H9 (cell line): ENCODE measurements around the gene TEX28. TPM values are rescaled to one million over a fixed set of nuclear protein-coding genes. Genes with fewer than 3 reads are reported as not detected.

Experiments
- DNase-seq: peaks from one replicate; pipeline ENCODE4 v3.0.0-alpha.2; 2017
- H2AFZ ChIP-seq: one replicate; pipeline ENCODE4 v1.6.1; 2013; ENCODE audit warnings: mild to moderate bottlenecking, low read length, control low read depth, moderate library complexity
- H2AK5ac ChIP-seq: 2 replicates; pipeline ENCODE4 v1.6.1; 2013; ENCODE audit warnings: low read length, control low read depth, mixed read lengths; ENCODE audit not compliant: insufficient read length
- H2BK120ac ChIP-seq: one replicate; pipeline ENCODE4 v1.6.1; 2013; ENCODE audit warnings: low read depth, mild to moderate bottlenecking, low read length, control low read depth, inconsistent platforms; ENCODE audit not compliant: poor library complexity, severe bottlenecking
- H2BK12ac ChIP-seq: 2 replicates; pipeline ENCODE4 v1.6.1; 2013; ENCODE audit warnings: low read length, control low read depth, mixed read lengths, low read depth; ENCODE audit not compliant: insufficient read length
- H2BK15ac ChIP-seq: 2 replicates; pipeline ENCODE4 v1.6.1; 2013; ENCODE audit warnings: low read depth, low read length, control low read depth
- H2BK20ac ChIP-seq: one replicate; pipeline ENCODE4 v1.6.1; 2013; ENCODE audit warnings: low read depth, mild to moderate bottlenecking, low read length, control low read depth, inconsistent platforms; ENCODE audit not compliant: poor library complexity, severe bottlenecking
- H2BK5ac ChIP-seq: 2 replicates; pipeline ENCODE4 v1.6.1; 2013; ENCODE audit warnings: low read length, control low read depth, mixed read lengths; ENCODE audit not compliant: insufficient read length
- H3K14ac ChIP-seq: 2 replicates; pipeline ENCODE4 v1.6.1; 2013; ENCODE audit warnings: low read length, control low read depth; ENCODE audit not compliant: insufficient read depth
- H3K18ac ChIP-seq: 2 replicates; pipeline ENCODE4 v1.6.1; 2013; ENCODE audit warnings: low read depth, mild to moderate bottlenecking, mixed read lengths, low read length, control low read depth; ENCODE audit not compliant: insufficient read length
- H3K23ac ChIP-seq: 2 replicates; pipeline ENCODE4 v1.6.1; 2013; ENCODE audit warnings: low read length, control low read depth, mixed read lengths, low read depth; ENCODE audit not compliant: insufficient read length
- H3K23me2 ChIP-seq: 2 replicates; pipeline ENCODE4 v1.6.1; 2013; ENCODE audit warnings: low read depth, mild to moderate bottlenecking, mixed read lengths, low read length, control low read depth; ENCODE audit not compliant: insufficient read length, poor library complexity, severe bottlenecking
- H3K27ac ChIP-seq: 2 replicates; pipeline ENCODE4 v1.5.1; 2013; ENCODE audit warnings: low read length, control low read depth, mixed read lengths, low read depth; ENCODE audit not compliant: insufficient read length
- H3K27me3 ChIP-seq: 2 replicates; pipeline ENCODE4 v1.6.1; 2013; ENCODE audit warnings: low read length, control low read depth, inconsistent platforms; ENCODE audit not compliant: insufficient read depth
- H3K4ac ChIP-seq: 2 replicates; pipeline ENCODE4 v1.6.1; 2013; ENCODE audit warnings: low read depth, mild to moderate bottlenecking, control low read depth, inconsistent platforms, low read length, moderate library complexity
- H3K4me1 ChIP-seq: 2 replicates; pipeline ENCODE4 v1.6.1; 2013; ENCODE audit warnings: low read length, control low read depth, inconsistent platforms; ENCODE audit not compliant: insufficient read depth
- H3K4me2 ChIP-seq: 2 replicates; pipeline ENCODE4 v1.6.1; 2013; ENCODE audit warnings: low read length, control low read depth, mixed read lengths; ENCODE audit not compliant: insufficient read length, insufficient read depth
- H3K56ac ChIP-seq: 2 replicates; pipeline ENCODE4 v1.6.1; 2013; ENCODE audit warnings: low read depth, mild to moderate bottlenecking, mixed read lengths, low read length, control low read depth; ENCODE audit not compliant: insufficient read length
- H3K79me1 ChIP-seq: 2 replicates; pipeline ENCODE4 v1.6.1; 2013; ENCODE audit warnings: low read depth, mild to moderate bottlenecking, moderate library complexity, low read length, control low read depth, inconsistent platforms; ENCODE audit not compliant: insufficient read depth, poor library complexity, severe bottlenecking
- H3K79me2 ChIP-seq: 2 replicates; pipeline ENCODE4 v1.6.1; 2013; ENCODE audit warnings: low read length, control low read depth, inconsistent platforms; ENCODE audit not compliant: insufficient read depth
- H3K9ac ChIP-seq: 2 replicates; pipeline ENCODE4 v1.6.1; 2013; ENCODE audit warnings: low read length, control low read depth, mixed read lengths; ENCODE audit not compliant: insufficient read length; ENCODE audit errors: extremely low read depth
- H3K9me3 ChIP-seq: one replicate; pipeline ENCODE4 v1.6.1; 2013; ENCODE audit warnings: low read depth, low read length, inconsistent platforms; ENCODE audit not compliant: control insufficient read depth
- H3T11ph ChIP-seq: one replicate; pipeline ENCODE4 v1.6.1; 2013; ENCODE audit warnings: mild to moderate bottlenecking, low read length, control low read depth, inconsistent platforms
- H4K20me1 ChIP-seq: one replicate; pipeline ENCODE4 v1.6.1; 2013; ENCODE audit not compliant: control insufficient read depth, insufficient read length, insufficient read depth
- H4K5ac ChIP-seq: 2 replicates; pipeline ENCODE4 v1.6.1; 2013; ENCODE audit warnings: low read depth, mild to moderate bottlenecking, mixed read lengths, low read length, control low read depth; ENCODE audit not compliant: insufficient read length
- H4K8ac ChIP-seq: replicated peaks from 2 replicates; pipeline ENCODE4 v1.6.1; 2013; ENCODE audit warnings: low read length, control low read depth, mixed read lengths, low read depth; ENCODE audit not compliant: insufficient read length
- H4K91ac ChIP-seq: 2 replicates; pipeline ENCODE4 v1.6.1; 2013; ENCODE audit warnings: low read depth, mild to moderate bottlenecking, moderate library complexity, mixed read lengths, low read length, control low read depth; ENCODE audit not compliant: insufficient read length
- H3K27ac Mint-ChIP-seq, 3 experiments: 2 replicates in 2 of 3; 3 replicates in 1 of 3; pipeline ENCODE4 v1.8.0; 2020 to 2021; ENCODE audit warnings: mixed read lengths in 3 of 3, mild to moderate bottlenecking in 1 of 3, moderate library complexity in 1 of 3
- H3K27me3 Mint-ChIP-seq: 2 replicates; pipeline ENCODE4 v1.8.0; 2021; ENCODE audit warnings: low read depth, mild to moderate bottlenecking, moderate library complexity, mixed read lengths
- H3K36me3 Mint-ChIP-seq, 3 experiments: 2 replicates in 2 of 3; 3 replicates in 1 of 3; pipeline ENCODE4 v1.8.0; 2020 to 2021; ENCODE audit warnings: low read depth in 3 of 3, mixed read lengths in 3 of 3; ENCODE audit not compliant: insufficient read depth in 1 of 3
- H3K4me1 Mint-ChIP-seq, 2 experiments: 2 replicates each; pipeline ENCODE4 v1.8.0; 2020; ENCODE audit warnings: mixed read lengths in 2 of 2
- H3K4me3 Mint-ChIP-seq, 2 experiments: 2 replicates in 1 of 2; 3 replicates in 1 of 2; pipeline ENCODE4 v1.8.0; 2020 to 2021; ENCODE audit warnings: mild to moderate bottlenecking in 2 of 2, mixed read lengths in 2 of 2, moderate library complexity in 1 of 2
- H3K9me3 Mint-ChIP-seq, 2 experiments: 2 replicates in 1 of 2; 3 replicates in 1 of 2; pipeline ENCODE4 v1.8.0; 2020; ENCODE audit warnings: mild to moderate bottlenecking in 2 of 2, mixed read lengths in 2 of 2, moderate library complexity in 1 of 2
- WGBS: extraction: QIAGEN DNeasy Blood & Tissue Kit; methylation state at CpG from one replicate; pipeline ENCODE4 v1.1.7; 2013; ENCODE audit warnings: missing lambda C conversion rate, low lambda C conversion rate, mixed read lengths; ENCODE audit not compliant: insufficient read length; ENCODE audit errors: extremely low coverage; 5-methylcytosine and 5-hydroxymethylcytosine counted together
- total RNA-seq: library from RNA; stranded (reverse); gene quantifications from 2 replicates; pipeline ENCODE4 v1.2.1, GENCODE V29; 2021
- TF ChIP-seq, protein P1 (sequence below): fragments of 200-600 bp; sonication (generic); conservative IDR thresholded peaks from 3 replicates; pipeline ENCODE4 v1.8.0; 2021; ENCODE audit warnings: antibody characterized with exemption, mild to moderate bottlenecking

Gene TEX28
- total RNA-seq, 1 experiment from 2014 or later = not detected

- no CpG with 5 or more reads among the region's 5 CpGs for WGBS
- peaks cover 77 to 84% of the 10 kb centered on the region in 2 experiments for H3K9me3 Mint-ChIP-seq
Measured at GRCh38 chrX:154328646-154329045, 33.7 kb upstream of the TEX28 start.

More at GRCh38 chrX:154328646-154329045, 33.7 kb upstream of the TEX28 start:
- Mint-ChIP-seq H3K36me3 (peaks cover 0 to 2% (median 2%) of the 10 kb centered on the region in 3 experiments; a peak in 2 of 7 replicates), H3K27ac (no peak overlapping the region), H3K4me3 (peak overlapping the region in 1 of 2 experiments; percentile 38; a peak in 1 of 5 replicates), H3K4me1 (peaks cover 2 to 6% of the 10 kb centered on the region in 2 experiments; a peak in 2 of 4 replicates), H3K27me3 (peaks cover 36% of the 10 kb centered on the region)
- DNase-seq = no peak
- Histone ChIP-seq H3K79me1 (no peaks in the 10 kb centered on the region), H3K27me3 (no peaks in the 10 kb centered on the region), H2BK20ac (no peak overlapping the region), H2BK5ac (no peak overlapping the region), H2BK15ac (no peak overlapping the region), H4K20me1 (no peaks in the 10 kb centered on the region), H3K4ac (no peak overlapping the region), H3K23ac (no peak overlapping the region), H3T11ph (no peak overlapping the region), H3K79me2 (no peaks in the 10 kb centered on the region), H3K18ac (no peak overlapping the region), H2AK5ac (no peak overlapping the region), H2AFZ (no peak overlapping the region), H3K9ac (no peak overlapping the region), H4K5ac (no peak overlapping the region), H3K4me1 (no peaks in the 10 kb centered on the region), H3K9me3 (peaks cover 53% of the 10 kb centered on the region), H2BK120ac (no peak overlapping the region), H3K27ac (no peak overlapping the region), H3K56ac (no peak overlapping the region), H3K14ac (no peak overlapping the region), H3K4me2 (no peak overlapping the region), H3K23me2 (no peaks in the 10 kb centered on the region), H2BK12ac (no peak overlapping the region), H4K8ac (no peak overlapping the region), H4K91ac (no peak overlapping the region)
- TF ChIP-seq, protein P1, sequence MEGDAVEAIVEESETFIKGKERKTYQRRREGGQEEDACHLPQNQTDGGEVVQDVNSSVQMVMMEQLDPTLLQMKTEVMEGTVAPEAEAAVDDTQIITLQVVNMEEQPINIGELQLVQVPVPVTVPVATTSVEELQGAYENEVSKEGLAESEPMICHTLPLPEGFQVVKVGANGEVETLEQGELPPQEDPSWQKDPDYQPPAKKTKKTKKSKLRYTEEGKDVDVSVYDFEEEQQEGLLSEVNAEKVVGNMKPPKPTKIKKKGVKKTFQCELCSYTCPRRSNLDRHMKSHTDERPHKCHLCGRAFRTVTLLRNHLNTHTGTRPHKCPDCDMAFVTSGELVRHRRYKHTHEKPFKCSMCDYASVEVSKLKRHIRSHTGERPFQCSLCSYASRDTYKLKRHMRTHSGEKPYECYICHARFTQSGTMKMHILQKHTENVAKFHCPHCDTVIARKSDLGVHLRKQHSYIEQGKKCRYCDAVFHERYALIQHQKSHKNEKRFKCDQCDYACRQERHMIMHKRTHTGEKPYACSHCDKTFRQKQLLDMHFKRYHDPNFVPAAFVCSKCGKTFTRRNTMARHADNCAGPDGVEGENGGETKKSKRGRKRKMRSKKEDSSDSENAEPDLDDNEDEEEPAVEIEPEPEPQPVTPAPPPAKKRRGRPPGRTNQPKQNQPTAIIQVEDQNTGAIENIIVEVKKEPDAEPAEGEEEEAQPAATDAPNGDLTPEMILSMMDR = no peak
